A549 (cell line): ENCODE data around the gene ZBTB20. TPM values are rescaled to one million over a fixed set of nuclear protein-coding genes. Genes with fewer than 3 reads are reported as not detected.

Experiments used
- ATAC-seq, 2 experiments: fragments of 200-7000 bp in 1 of 2; fragments of >200 bp in 1 of 2; cut with Nextera tagmentation in 1 of 2; cut with Tn5 transposase in 1 of 2; 3 replicates each; pipeline versions ENCODE4 v1.8.0 to v1.9.1; 2018 to 2020; ENCODE audit warnings: mild to moderate bottlenecking in 1 of 2, moderate library complexity in 1 of 2
- CTCF ChIA-PET: fragments of 300-600 bp; sonication (Branson Sonifier 250); formaldehyde crosslinking; extraction: SDS; loops from one replicate; lab custom pipeline; 2021; ENCODE audit warnings: antibody characterized with exemption, inconsistent platforms; lab: Yijun Ruan, JAX
- POLR2A ChIA-PET: fragments of 350-600 bp; formaldehyde crosslinking; extraction: SDS; loops from one replicate; lab custom pipeline; 2021; ENCODE audit warnings: antibody characterized with exemption, inconsistent platforms; lab: Yijun Ruan, JAX
- DNase-seq, 2 experiments: peaks; one replicate each; pipeline versions ENCODE4 v3.0.0 to v3.0.0-alpha.2; 2011 to 2016; ENCODE audit warnings: low read depth in 1 of 2, low spot score in 1 of 2
- FAIRE-seq: peaks from 2 replicates; lab custom pipeline; 2011; peaks lifted over from hg19 to GRCh38; lab: Jason Lieb, UNC
- H3K27ac ChIP-seq, 2 experiments: fragments of >200 bp; sonication (Bioruptor Twin); formaldehyde crosslinking; 3 replicates each; pipeline ENCODE4 v1.5.1; 2016 to 2017
- H3K4me1 ChIP-seq: fragments of >200 bp; sonication (Bioruptor Twin); formaldehyde crosslinking; 3 replicates; pipeline ENCODE4 v1.6.1; 2016
- H3K4me2 ChIP-seq: fragments of >200 bp; sonication (Bioruptor Twin); formaldehyde crosslinking; 3 replicates; pipeline ENCODE4 v1.6.1; 2016
- H3K4me3 ChIP-seq: fragments of >200 bp; sonication (Bioruptor Twin); formaldehyde crosslinking; 3 replicates; pipeline ENCODE4 v1.5.1; 2016
- H3K9me3 ChIP-seq: fragments of >200 bp; sonication (Bioruptor Twin); formaldehyde crosslinking; 3 replicates; pipeline ENCODE4 v1.6.1; 2016
- BHLHE40 ChIP-seq: IDR thresholded peaks from 2 replicates; pipeline ENCODE4 v1.6.1; 2012; ENCODE audit warnings: low read depth, low read length, inconsistent platforms
- ELK1 ChIP-seq: fragments of 150-350 bp; IDR thresholded peaks from 2 replicates; pipeline ENCODE4 v1.6.1; 2014; ENCODE audit warnings: low read depth, mild to moderate bottlenecking, low read length
- FOSB ChIP-seq: fragments of 250-450 bp; sonication (Bioruptor Pico); IDR thresholded peaks from 2 replicates; pipeline ENCODE4 v1.5.0; 2020; ENCODE audit warnings: mild to moderate bottlenecking, moderate library complexity
- FOSL2 ChIP-seq, 2 experiments: fragments of 450-650 bp in 1 of 2; fragments of >200 bp in 1 of 2; sonication (Bioruptor Twin) in 1 of 2; formaldehyde crosslinking; IDR thresholded peaks; 2 replicates each; pipeline versions ENCODE4 v1.5.0 to v1.6.1; 2016 to 2020; ENCODE audit warnings: mild to moderate bottlenecking in 1 of 2, moderate library complexity in 1 of 2
- HMGXB4 ChIP-seq: fragments of 250-450 bp; sonication (Bioruptor Pico); IDR thresholded peaks from 2 replicates; pipeline ENCODE4 v1.5.0; 2021; ENCODE audit warnings: mild to moderate bottlenecking, moderate library complexity, borderline replicate concordance
- HOXB13 ChIP-seq: fragments of 250-450 bp; sonication (Bioruptor Pico); IDR thresholded peaks from 2 replicates; pipeline ENCODE4 v1.5.0; 2020; ENCODE audit warnings: low read depth, mild to moderate bottlenecking, moderate library complexity
- HOXB5 ChIP-seq: fragments of 250-450 bp; sonication (Bioruptor Pico); IDR thresholded peaks from 2 replicates; pipeline ENCODE4 v1.5.0; 2020; ENCODE audit warnings: mild to moderate bottlenecking, moderate library complexity
- KDM1A ChIP-seq: fragments of 200-600 bp; sonication (generic); IDR thresholded peaks from 2 replicates; pipeline ENCODE4 v1.6.1; 2016; ENCODE audit warnings: low read depth, mild to moderate bottlenecking
- NFE2L2 ChIP-seq: fragments of 150-350 bp; conservative IDR thresholded peaks from 2 replicates; pipeline ENCODE4 v1.6.1; 2014; ENCODE audit warnings: low read length
- REST ChIP-seq: fragments of 200-600 bp; sonication (generic); IDR thresholded peaks from 2 replicates; pipeline ENCODE4 v1.6.1; 2016; ENCODE audit warnings: antibody characterized with exemption, mild to moderate bottlenecking, moderate library complexity
- ZC3H11A ChIP-seq: fragments of 450-650 bp; IDR thresholded peaks from 2 replicates; pipeline ENCODE4 v1.6.1; 2014; ENCODE audit warnings: antibody characterized with exemption, mild to moderate bottlenecking
- ZSCAN20 ChIP-seq: fragments of 250-450 bp; sonication (Bioruptor Pico); IDR thresholded peaks from 2 replicates; pipeline ENCODE4 v1.8.0; 2022; ENCODE audit warnings: mild to moderate bottlenecking, moderate library complexity
- WGBS: methylation state at CpG from one replicate; pipeline ENCODE4 v1.1.6; 2017; ENCODE audit errors: missing lambda C conversion rate; 5-methylcytosine and 5-hydroxymethylcytosine counted together
- polyA plus RNA-seq, 4 experiments: library from polyadenylated mRNA; depleted of rRNA in 3 of 4; stranded (reverse); fragments of >200 nt; fragmentation: RNase III in 1 of 4; extraction: RNeasy Plus Mini Kit Qiagen cat#74134 plus additional on column Dnase treatment in 1 of 4; gene quantifications; 2 replicates in 3 of 4; 3 replicates in 1 of 4; pipeline ENCODE4 v1.2.3, GENCODE V29; 2011 to 2017

The ZBTB20 gene
- polyA plus RNA-seq, 2 of the 4 experiments (the other 2 are of a cell fraction) = 0.85 to 5.0 TPM

GRCh38 chr3:115099986-115100571 is 47.0 kb downstream of the ZBTB20 start:
- Histone ChIP-seq H3K4me1 (peaks cover 9% of the 10 kb centered on the region; the same call in 2 of the 3 replicates), H3K9me3 (no peaks in the 10 kb centered on the region), H3K4me3 (peak overlapping the region; percentile 26; the same call in 2 of the 3 replicates), H3K4me2 (peak overlapping the region; percentile 80), H3K27ac (peak overlapping the region; percentile 33 to 73; a peak in 5 of 6 replicates)
- ChIA-PET CTCF (interaction anchor here (0.6 to 3.0 kb wide), 3 partner anchors 8 to 337 kb away, joined by 3 to 16 read pairs (median 3); no protein-coding TSS in a partner anchor), POLR2A (interaction anchor here (1.1 kb wide), 1 partner anchor 47 kb away, joined by 5 read pairs; the partner anchor contains the start of gene ZBTB20)
- peak in 1 of 2 experiments; percentile 52 for DNase-seq
- WGBS = 10% methylated on average over 5 of the region's 5 CpGs
- TF ChIP-seq HOXB5 = no peak
- TF ChIP-seq NFE2L2 = no peak
- no peak for TF ChIP-seq FOSL2 (IDR thresholded peaks at IDR 0.05)
- no peak for TF ChIP-seq FOSL2 (CRISPR knock-in tag; IDR thresholded peaks at IDR 0.05)
- no peak for TF ChIP-seq ELK1
- no peak for TF ChIP-seq HMGXB4
- TF ChIP-seq BHLHE40 = no peak
- no peak for TF ChIP-seq KDM1A
- TF ChIP-seq ZSCAN20 (CRISPR knock-in tag) = no peak
- TF ChIP-seq HOXB13 (CRISPR knock-in tag) = no peak
- no peak for TF ChIP-seq REST
- TF ChIP-seq ZC3H11A = no peak
- peak; percentile 83 to 88; a peak in 5 of 6 replicates for ATAC-seq
- no peak for FAIRE-seq

GRCh38 chr3:115099134-115099985 is 47.7 kb downstream of the ZBTB20 start:
- Histone ChIP-seq H3K27ac (peak overlapping the region in 1 of 2 experiments; percentile 33; a peak in 3 of 6 replicates), H3K4me2 (peak overlapping the region; percentile 80), H3K4me1 (peaks cover 9% of the 10 kb centered on the region; the same call in 2 of the 3 replicates), H3K4me3 (peak overlapping the region; percentile 26; the same call in 2 of the 3 replicates), H3K9me3 (no peaks in the 10 kb centered on the region)
- CTCF ChIA-PET = interaction anchor here (0.6 kb wide), 1 partner anchor 118 kb away, joined by 3 read pairs; no protein-coding TSS in a partner anchor
- no peak for TF ChIP-seq FOSB
- DNase-seq (no peak), ATAC-seq (peak; percentile 39 to 56; a peak in 5 of 6 replicates), FAIRE-seq (no peak)
- WGBS = 36% methylated on average over 3 of the region's 3 CpGs
- POLR2A ChIA-PET = no interaction called here
